WTC11 (cell line): ENCODE results near the gene STAU1. TPM values are rescaled to one million over a fixed set of nuclear protein-coding genes. Genes with fewer than 3 reads are reported as not detected.

Experiments used
- ATAC-seq: fragments of 200-7000 bp; cut with Tn5 transposase; 2 replicates; pipeline ENCODE4 v1.10.0; 2021; ENCODE audit warnings: mild to moderate bottlenecking, moderate library complexity
- CTCF ChIA-PET: fragments of 300-600 bp; sonication (Branson Sonifier 250); formaldehyde crosslinking; loops from one replicate; lab custom pipeline; 2021; ENCODE audit warnings: antibody characterized with exemption; lab: Charles Lee
- POLR2A ChIA-PET: fragments of 350-600 bp; sonication (Branson Sonifier 250); formaldehyde crosslinking; loops from one replicate; lab custom pipeline; 2021; ENCODE audit warnings: antibody characterized with exemption; lab: Charles Lee
- DNase-seq: peaks from one replicate; pipeline ENCODE4 v3.0.0; 2021; ENCODE audit warnings: low spot score
- H3K27ac Mint-ChIP-seq: 2 replicates; pipeline ENCODE4 v1.8.0; 2021; ENCODE audit warnings: mixed read lengths
- H3K27me3 Mint-ChIP-seq: 2 replicates; pipeline ENCODE4 v1.8.0; 2021; ENCODE audit warnings: low read depth, mild to moderate bottlenecking, moderate library complexity, mixed read lengths
- H3K36me3 Mint-ChIP-seq: 2 replicates; pipeline ENCODE4 v1.8.0; 2021; ENCODE audit warnings: mixed read lengths
- H3K4me1 Mint-ChIP-seq: 2 replicates; pipeline ENCODE4 v1.8.0; 2022; ENCODE audit warnings: mixed read lengths
- H3K4me3 Mint-ChIP-seq: 2 replicates; pipeline ENCODE4 v1.8.0; 2021; ENCODE audit warnings: mild to moderate bottlenecking, moderate library complexity, mixed read lengths
- H3K9me3 Mint-ChIP-seq: 2 replicates; pipeline ENCODE4 v1.8.0; 2021; ENCODE audit warnings: mixed read lengths
- CDX4 ChIP-seq: fragments of 250-450 bp; sonication (Bioruptor Pico); IDR thresholded peaks from 2 replicates; pipeline ENCODE4 v1.9.0; 2021; ENCODE audit warnings: moderate library complexity, mild to moderate bottlenecking, inconsistent platforms, borderline replicate concordance
- CTCF ChIP-seq: fragments of 200-600 bp; IDR thresholded peaks from 2 replicates; pipeline ENCODE4 v1.8.0; 2022; ENCODE audit warnings: antibody characterized with exemption
- E2F4 ChIP-seq: sonication (generic); formaldehyde crosslinking; IDR thresholded peaks from 2 replicates; pipeline ENCODE4 v1.8.1; 2022; ENCODE audit warnings: low read depth, mild to moderate bottlenecking, moderate library complexity, missing genetic modification reagents, borderline replicate concordance
- E2F5 ChIP-seq: sonication (generic); formaldehyde crosslinking; IDR thresholded peaks from 2 replicates; pipeline ENCODE4 v1.8.1; 2022; ENCODE audit warnings: mild to moderate bottlenecking, moderate library complexity, missing genetic modification reagents
- GABPB1 ChIP-seq: sonication (generic); formaldehyde crosslinking; IDR thresholded peaks from 2 replicates; pipeline ENCODE4 v1.8.1; 2023; ENCODE audit warnings: mild to moderate bottlenecking, missing genetic modification reagents
- IRF1 ChIP-seq: sonication (generic); formaldehyde crosslinking; IDR thresholded peaks from 2 replicates; pipeline ENCODE4 v1.8.0; 2023; ENCODE audit warnings: missing genetic modification reagents
- KAT7 ChIP-seq: sonication (generic); formaldehyde crosslinking; IDR thresholded peaks from 2 replicates; pipeline ENCODE4 v1.8.1; 2023; ENCODE audit warnings: missing genetic modification reagents, mild to moderate bottlenecking, borderline replicate concordance
- MLX ChIP-seq: sonication (generic); formaldehyde crosslinking; IDR thresholded peaks from 2 replicates; pipeline ENCODE4 v1.8.1; 2023; ENCODE audit warnings: mild to moderate bottlenecking, missing genetic modification reagents, moderate library complexity
- NR3C1 ChIP-seq: sonication (generic); formaldehyde crosslinking; conservative IDR thresholded peaks from 2 replicates; pipeline ENCODE4 v1.8.1; 2023; ENCODE audit warnings: low read depth, mild to moderate bottlenecking, missing genetic modification reagents
- STAT6 ChIP-seq: sonication (generic); formaldehyde crosslinking; conservative IDR thresholded peaks from 2 replicates; pipeline ENCODE4 v1.8.1; 2023; ENCODE audit warnings: mild to moderate bottlenecking, low read depth, missing genetic modification reagents, moderate library complexity
- TEAD4 ChIP-seq: sonication (generic); formaldehyde crosslinking; IDR thresholded peaks from 2 replicates; pipeline ENCODE4 v1.8.0; 2022; ENCODE audit warnings: mild to moderate bottlenecking, missing genetic modification reagents
- ZNF121 ChIP-seq: sonication (generic); formaldehyde crosslinking; IDR thresholded peaks from 2 replicates; pipeline ENCODE4 v1.8.0; 2023; ENCODE audit warnings: missing genetic modification reagents
- ZNF138 ChIP-seq: sonication (generic); formaldehyde crosslinking; conservative IDR thresholded peaks from 2 replicates; pipeline ENCODE4 v1.8.1; 2022; ENCODE audit warnings: mild to moderate bottlenecking, moderate library complexity, missing genetic modification reagents
- ZNF317 ChIP-seq: sonication (generic); formaldehyde crosslinking; IDR thresholded peaks from 2 replicates; pipeline ENCODE4 v1.8.1; 2023; ENCODE audit warnings: low read depth, mild to moderate bottlenecking, moderate library complexity, missing genetic modification reagents, borderline replicate concordance
- ZNF532 ChIP-seq: fragments of 250-450 bp; sonication (Bioruptor Pico); IDR thresholded peaks from 2 replicates; pipeline ENCODE4 v1.9.0; 2021; ENCODE audit warnings: mild to moderate bottlenecking, borderline replicate concordance
- ZNF671 ChIP-seq: fragments of 250-450 bp; sonication (Bioruptor Pico); IDR thresholded peaks from 2 replicates; pipeline ENCODE4 v1.8.0; 2021; ENCODE audit warnings: mild to moderate bottlenecking
- total RNA-seq: library from RNA; stranded (reverse); gene quantifications from 3 replicates; pipeline ENCODE4 v1.2.3, GENCODE V29; 2021

STAU1 gene
- total RNA-seq, 1 experiment from 2014 or later = 92.6 TPM

- TF ChIP-seq CDX4 (CRISPR knock-in tag) = no peak
These were observed 41.5 kb downstream of the STAU1 start (continued) for GRCh38 chr20:49146442-49147225.

GRCh38 chr20:49140834-49141233 is 47.3 kb downstream of the STAU1 start:
- POLR2A ChIA-PET = no interaction called here
- no peak for DNase-seq
- H3K27me3 Mint-ChIP-seq = no peaks in the 10 kb centered on the region
- peaks cover 13% of the 10 kb centered on the region for H3K36me3 Mint-ChIP-seq
- H3K9me3 Mint-ChIP-seq = no peaks in the 10 kb centered on the region
- no peak for ATAC-seq
- H3K4me3 Mint-ChIP-seq = no peak overlapping the region
- no peaks in the 10 kb centered on the region for H3K4me1 Mint-ChIP-seq
- CTCF ChIA-PET = no interaction called here
- no peak overlapping the region for H3K27ac Mint-ChIP-seq
- TF ChIP-seq MLX (CRISPR knock-in tag) (no peak), ZNF138 (CRISPR knock-in tag) (no peak)
- TF ChIP-seq, all 79 proteins: peak for 0

GRCh38 chr20:49140411-49140810 is 47.7 kb downstream of the STAU1 start:
- no peak for ATAC-seq
- POLR2A ChIA-PET = no interaction called here

More at GRCh38 chr20:49140411-49140810, 47.7 kb downstream of the STAU1 start:
- H3K4me1 Mint-ChIP-seq = no peaks in the 10 kb centered on the region
- DNase-seq = no peak
- TF ChIP-seq STAT6 (CRISPR knock-in tag) (no peak), NR3C1 (no peak), ZNF671 (no peak), TEAD4 (CRISPR knock-in tag) (no peak), CTCF (no peak), ZNF317 (CRISPR knock-in tag) (no peak), GABPB1 (CRISPR knock-in tag) (no peak), IRF1 (no peak), ZNF532 (CRISPR knock-in tag) (no peak), E2F5 (CRISPR knock-in tag) (no peak), E2F4 (CRISPR knock-in tag) (no peak), KAT7 (no peak), ZNF121 (CRISPR knock-in tag) (no peak)
- TF ChIP-seq, all 79 proteins: peak for 0
- CTCF ChIA-PET = interaction anchor here (1.6 kb wide), 1 partner anchor 77 kb away, joined by 3 read pairs; no protein-coding TSS in a partner anchor
- no peak overlapping the region for H3K27ac Mint-ChIP-seq
- no peaks in the 10 kb centered on the region for H3K27me3 Mint-ChIP-seq
- H3K9me3 Mint-ChIP-seq = no peaks in the 10 kb centered on the region
- peaks cover 13% of the 10 kb centered on the region for H3K36me3 Mint-ChIP-seq
- H3K4me3 Mint-ChIP-seq = no peak overlapping the region
